Activated naive CD8-positive, alpha-beta T cell treated with anti-CD3 and anti-CD28 coated beads, Interleukin-2, amount 10 ng/mL, durations not matched to agents 7 days and 5 days (primary cell): ENCODE results near the gene KRTAP10-8. TPM values are rescaled to one million over a fixed set of nuclear protein-coding genes. Genes with fewer than 3 reads are reported as not detected.
A peak's percentile ranks its signal among the peaks of the same experiment; 100 is the strongest.
"Not testable (repeated sequence)": the region's sequence is repeated elsewhere in the genome, so short reads cannot be mapped to it uniquely, and the experiment has no call there.

Source experiments
- ATAC-seq: fragments of 150-1000 bp; cut with Tn5 transposase; one replicate; pipeline ENCODE4 v1.10.0; 2021; ENCODE audit warnings: low read depth, moderate library complexity
- POLR2A ChIA-PET: fragments of 350-600 bp; sonication (Branson Sonifier 250); formaldehyde crosslinking; loops from one replicate; lab custom pipeline; 2021; ENCODE audit warnings: antibody characterized with exemption; lab: Charles Lee
- DNase-seq: peaks from one replicate; pipeline ENCODE4 v3.0.0; 2021
- H3K27ac Mint-ChIP-seq: one replicate; pipeline ENCODE4 v1.8.0; 2022; ENCODE audit warnings: mild to moderate bottlenecking, mixed read lengths
- H3K27me3 Mint-ChIP-seq: one replicate; pipeline ENCODE4 v1.8.0; 2022; ENCODE audit warnings: mild to moderate bottlenecking, moderate library complexity, mixed read lengths
- H3K36me3 Mint-ChIP-seq: one replicate; pipeline ENCODE4 v1.8.0; 2021; ENCODE audit warnings: mild to moderate bottlenecking, mixed read lengths
- H3K4me1 Mint-ChIP-seq: one replicate; pipeline ENCODE4 v1.8.0; 2021; ENCODE audit warnings: mixed read lengths
- H3K4me3 Mint-ChIP-seq: one replicate; pipeline ENCODE4 v1.8.0; 2022; ENCODE audit warnings: mild to moderate bottlenecking, moderate library complexity, mixed read lengths
- H3K9me3 Mint-ChIP-seq: one replicate; pipeline ENCODE4 v1.8.0; 2021; ENCODE audit warnings: mixed read lengths
- total RNA-seq, 2 experiments: library from RNA; stranded (reverse); gene quantifications; one replicate each; pipeline ENCODE4 v1.2.3, GENCODE V29; 2021

Gene KRTAP10-8
- total RNA-seq, 2 experiments from 2014 or later, result not detected

- ATAC-seq (no peak), DNase-seq (no peak)
- Mint-ChIP-seq H3K4me3 (no peak overlapping the region), H3K4me1 (no peaks in the 10 kb centered on the region), H3K36me3 (peaks cover 7% of the 10 kb centered on the region), H3K9me3 (peaks cover 24% of the 10 kb centered on the region), H3K27ac (no peak overlapping the region), H3K27me3 (peaks cover 2% of the 10 kb centered on the region)
- POLR2A ChIA-PET, result no interaction called here
These were observed 28.9 kb downstream of the KRTAP10-8 start for GRCh38 chr21:44640761-44641160.

GRCh38 chr21:44643741-44644310 is 31.9 kb downstream of the KRTAP10-8 start:
- Mint-ChIP-seq H3K9me3 (peaks cover 24% of the 10 kb centered on the region), H3K4me3 (no peak overlapping the region), H3K4me1 (no peaks in the 10 kb centered on the region), H3K27me3 (peaks cover 2% of the 10 kb centered on the region), H3K36me3 (peaks cover 7% of the 10 kb centered on the region), H3K27ac (no peak overlapping the region)
- ATAC-seq (no peak), DNase-seq (no peak)
- POLR2A ChIA-PET, result no interaction called here

DNA sequence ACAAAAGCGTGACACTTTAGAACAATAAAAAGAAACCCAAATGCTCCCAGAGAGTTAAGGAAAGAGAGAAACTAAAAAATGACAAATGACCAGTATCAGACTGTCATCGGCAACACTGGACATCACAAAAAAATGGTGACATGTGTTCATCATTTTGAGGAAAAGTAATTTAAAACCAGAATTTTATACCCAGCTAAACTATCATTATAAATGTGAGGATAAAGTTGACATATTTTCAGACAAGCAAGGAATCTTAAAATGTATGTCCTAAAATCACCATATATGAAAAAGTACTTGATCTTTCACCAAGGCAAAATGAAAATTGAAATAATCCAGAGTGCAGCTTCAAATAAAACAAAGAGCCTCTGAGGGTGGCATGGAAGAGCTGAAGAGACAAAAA is 33.0 kb downstream of the KRTAP10-8 start:
- ATAC-seq, result no peak
- Mint-ChIP-seq H3K27me3 (peaks cover 2% of the 10 kb centered on the region), H3K4me1 (no peaks in the 10 kb centered on the region), H3K27ac (no peak overlapping the region), H3K36me3 (peaks cover 7% of the 10 kb centered on the region), H3K9me3 (peaks cover 23% of the 10 kb centered on the region), H3K4me3 (no peak overlapping the region)
- POLR2A ChIA-PET, result interaction anchor here (1.1 kb wide), 1 partner anchor 13 kb away, joined by 4 read pairs; the partner anchor contains the start of gene KRTAP12-3
- no peak for DNase-seq

DNA sequence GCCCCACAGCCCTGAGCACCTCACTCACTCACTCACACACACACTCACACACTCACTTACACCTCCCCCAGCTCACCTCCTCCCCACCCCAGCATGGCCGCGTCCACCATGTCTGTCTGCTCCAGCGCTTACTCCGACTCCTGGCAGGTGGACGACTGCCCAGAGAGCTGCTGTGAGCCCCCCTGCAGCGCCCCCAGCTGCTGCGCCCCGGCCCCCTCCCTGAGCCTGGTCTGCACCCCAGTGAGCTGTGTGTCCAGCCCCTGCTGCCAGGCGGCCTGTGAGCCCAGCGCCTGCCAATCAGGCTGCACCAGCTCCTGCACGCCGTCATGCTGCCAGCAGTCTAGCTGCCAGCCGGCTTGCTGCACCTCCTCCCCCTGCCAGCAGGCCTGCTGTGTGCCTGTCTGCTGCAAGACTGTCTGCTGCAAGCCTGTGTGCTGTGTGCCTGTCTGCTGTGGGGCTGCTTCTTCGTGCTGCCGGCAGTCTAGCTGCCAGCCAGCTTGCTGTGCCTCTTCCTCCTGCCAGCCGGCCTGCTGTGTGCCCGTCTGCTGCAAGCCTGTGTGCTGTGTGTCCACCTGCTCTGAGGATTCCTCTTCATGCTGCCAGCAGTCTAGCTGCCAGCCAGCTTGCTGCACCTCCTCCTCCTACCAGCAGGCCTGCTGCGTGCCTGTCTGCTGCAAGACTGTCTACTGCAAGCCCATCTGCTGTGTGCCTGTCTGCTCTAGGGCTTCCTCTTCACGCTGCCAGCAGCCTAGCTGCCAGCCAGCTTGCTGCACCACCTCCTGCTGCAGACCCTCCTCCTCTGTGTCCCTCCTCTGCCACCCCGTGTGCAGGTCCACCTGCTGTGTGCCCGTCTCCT is 34.7 kb downstream of the KRTAP10-8 start, which contains the start of gene KRTAP10-11:
KRTAP10-11 (plus strand) TSS at position 49 of the 856 bp plus-strand sequence; CDS start at position 94, 45 bp downstream.
- POLR2A ChIA-PET, ATAC-seq, H3K27ac Mint-ChIP-seq, H3K27me3 Mint-ChIP-seq, H3K4me3 Mint-ChIP-seq, H3K4me1 Mint-ChIP-seq, DNase-seq, H3K36me3 Mint-ChIP-seq: not testable (repeated sequence)
- peaks cover 15% of the 10 kb centered on the region for H3K9me3 Mint-ChIP-seq

- H3K27ac Mint-ChIP-seq, result no peak overlapping the region
- H3K36me3 Mint-ChIP-seq, result peaks cover 7% of the 10 kb centered on the region
- POLR2A ChIA-PET, result no interaction called here
- DNase-seq, result no peak
- no peaks in the 10 kb centered on the region for H3K27me3 Mint-ChIP-seq
- no peak for ATAC-seq
- no peak overlapping the region for H3K4me3 Mint-ChIP-seq
- H3K4me1 Mint-ChIP-seq, result peaks cover 2% of the 10 kb centered on the region
- H3K9me3 Mint-ChIP-seq, result peaks cover 13% of the 10 kb centered on the region
These were observed 35.3 kb downstream of the KRTAP10-8 start for GRCh38 chr21:44647222-44647552.

- H3K27ac Mint-ChIP-seq, result no peak overlapping the region
- H3K9me3 Mint-ChIP-seq, result peaks cover 13% of the 10 kb centered on the region
- H3K4me3 Mint-ChIP-seq, result no peak overlapping the region
- no peak for DNase-seq
- H3K27me3 Mint-ChIP-seq, result no peaks in the 10 kb centered on the region
- peaks cover 2% of the 10 kb centered on the region for H3K4me1 Mint-ChIP-seq
- no peak for ATAC-seq
- H3K36me3 Mint-ChIP-seq, result peaks cover 9% of the 10 kb centered on the region
- POLR2A ChIA-PET, result no interaction called here
These were observed 36.9 kb downstream of the KRTAP10-8 start for GRCh38 chr21:44648557-44649311.

- Mint-ChIP-seq H3K4me1 (peaks cover 9% of the 10 kb centered on the region), H3K36me3 (peaks cover 7% of the 10 kb centered on the region), H3K4me3 (no peak overlapping the region), H3K27ac (no peak overlapping the region), H3K27me3 (no peaks in the 10 kb centered on the region), H3K9me3 (peaks cover 17% of the 10 kb centered on the region)
- ATAC-seq (no peak), DNase-seq (no peak)
- POLR2A ChIA-PET, result no interaction called here
These were observed 37.7 kb downstream of the KRTAP10-8 start for GRCh38 chr21:44649521-44650100.

GRCh38 chr21:44650265-44650972 is 38.5 kb downstream of the KRTAP10-8 start:
- DNase-seq (no peak), ATAC-seq (no peak)
- Mint-ChIP-seq H3K4me3 (no peak overlapping the region), H3K27ac (no peak overlapping the region), H3K36me3 (peaks cover 2% of the 10 kb centered on the region), H3K4me1 (peaks cover 11% of the 10 kb centered on the region), H3K9me3 (peaks cover 15% of the 10 kb centered on the region), H3K27me3 (no peaks in the 10 kb centered on the region)
- POLR2A ChIA-PET, result no interaction called here

DNA sequence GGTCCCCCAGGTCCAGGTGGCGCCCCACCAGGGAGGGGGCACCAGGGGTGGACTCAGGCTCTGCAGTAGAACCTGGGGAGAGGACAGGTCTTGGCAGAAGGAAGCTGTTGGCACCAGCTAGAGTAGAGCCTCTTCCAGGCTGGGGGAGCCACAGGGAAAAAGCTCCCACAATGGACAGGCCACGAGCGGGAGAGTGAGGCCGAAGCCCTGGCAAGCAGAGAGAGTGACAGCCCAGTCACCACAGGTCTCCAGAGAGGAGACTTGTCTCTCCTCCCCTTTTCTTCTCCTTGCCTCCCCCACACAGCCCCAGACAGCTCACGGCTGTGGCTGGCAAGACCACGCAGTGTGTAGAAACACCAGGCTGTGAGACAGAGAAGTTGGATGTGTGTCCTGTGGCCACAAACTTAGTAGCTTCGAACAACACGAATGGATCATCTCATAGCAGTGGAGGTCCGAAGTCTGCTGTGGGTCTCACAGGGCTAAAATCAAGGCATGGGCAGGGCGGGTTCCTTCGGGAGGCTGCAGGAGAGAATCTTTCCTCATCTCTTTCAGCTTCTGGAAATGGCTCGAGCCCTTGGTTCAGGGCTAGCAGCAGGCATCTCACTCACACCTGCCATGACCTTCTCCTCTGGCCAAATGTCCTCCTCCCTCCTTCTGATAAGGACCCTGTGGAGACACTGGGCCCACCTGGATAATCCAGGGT is 39.2 kb downstream of the KRTAP10-8 start:
- Mint-ChIP-seq H3K9me3 (peaks cover 16% of the 10 kb centered on the region), H3K27ac (no peak overlapping the region), H3K4me1 (peaks cover 11% of the 10 kb centered on the region), H3K27me3 (no peaks in the 10 kb centered on the region), H3K36me3 (peaks cover 7% of the 10 kb centered on the region), H3K4me3 (no peak overlapping the region)
- POLR2A ChIA-PET, result no interaction called here
- no peak for DNase-seq
- ATAC-seq, result no peak

DNA sequence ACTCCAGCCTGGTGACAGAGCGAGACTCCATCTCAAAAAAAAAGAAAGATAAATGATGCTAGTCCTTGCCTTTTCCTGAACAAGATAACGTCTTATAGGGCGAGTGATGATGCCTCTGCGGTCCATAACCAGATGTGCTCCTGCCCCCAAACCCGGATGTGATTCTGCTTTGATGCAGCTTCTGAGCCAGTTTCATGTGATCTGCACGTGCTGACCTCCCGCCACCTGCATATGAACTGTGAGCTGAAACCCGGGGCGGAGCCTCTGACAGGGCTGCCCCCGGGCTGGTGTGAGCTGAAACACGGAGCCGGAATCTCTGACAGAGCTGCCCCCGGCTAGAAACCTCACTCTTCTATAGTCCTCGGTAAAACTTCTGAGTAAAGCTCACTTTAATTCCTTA is 41.2 kb downstream of the KRTAP10-8 start:
- Mint-ChIP-seq H3K4me3 (no peak overlapping the region), H3K9me3 (peaks cover 32% of the 10 kb centered on the region), H3K27me3 (no peaks in the 10 kb centered on the region), H3K4me1 (peaks cover 24% of the 10 kb centered on the region), H3K36me3 (peaks cover 26% of the 10 kb centered on the region), H3K27ac (no peak overlapping the region)
- POLR2A ChIA-PET, result no interaction called here
- no peak for ATAC-seq
- no peak for DNase-seq

DNA sequence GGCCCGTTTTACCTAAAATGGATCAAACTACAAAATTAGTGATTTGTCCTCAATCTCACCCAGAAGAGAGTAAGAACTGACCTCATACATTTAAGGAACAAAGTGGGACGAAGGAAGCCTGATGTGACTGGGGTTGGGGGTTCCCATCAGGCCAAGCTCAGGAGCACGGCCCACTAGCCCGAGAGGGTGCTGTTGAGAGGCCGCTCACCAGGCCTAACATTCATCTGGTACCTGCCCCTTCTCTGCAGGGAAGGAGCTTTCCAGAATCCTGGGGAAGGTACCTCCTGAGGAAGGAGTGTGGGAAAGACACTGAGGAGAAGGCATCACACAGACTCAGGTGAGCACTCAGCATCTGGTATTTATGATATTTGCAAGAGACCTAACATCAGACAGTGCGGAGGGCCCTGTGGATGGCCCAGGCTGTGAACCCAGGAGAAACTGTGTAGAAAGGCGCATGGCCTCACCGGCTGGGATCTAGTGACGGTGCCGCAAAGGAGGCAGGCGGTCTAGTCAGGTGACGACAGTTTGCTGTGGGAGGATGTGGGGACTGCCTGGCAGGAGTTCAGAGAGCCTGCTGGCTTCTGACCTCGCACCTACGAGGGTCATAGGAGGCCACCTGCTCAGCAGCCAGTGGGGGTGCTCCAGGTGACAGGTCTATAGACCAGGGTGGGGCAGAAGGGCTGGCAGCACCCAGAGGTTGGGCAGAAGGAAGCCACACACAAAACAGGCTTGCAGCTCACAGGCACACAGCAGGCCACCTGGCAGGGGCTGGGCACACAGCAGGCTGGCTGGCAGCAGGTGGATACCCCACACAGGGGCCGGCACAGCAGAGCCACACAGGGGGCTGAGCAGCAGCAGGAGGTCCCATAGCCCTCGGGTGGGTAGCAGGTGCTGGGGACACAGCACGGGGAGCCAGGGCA is 42.0 kb downstream of the KRTAP10-8 start:
- Mint-ChIP-seq H3K4me1 (peaks cover 32% of the 10 kb centered on the region), H3K4me3 (no peak overlapping the region), H3K27ac (peak overlapping the region; percentile 77), H3K9me3 (peaks cover 36% of the 10 kb centered on the region), H3K36me3 (peaks cover 33% of the 10 kb centered on the region), H3K27me3 (no peaks in the 10 kb centered on the region)
- POLR2A ChIA-PET, result no interaction called here
- no peak for DNase-seq
- no peak for ATAC-seq
